Effector CD8-positive, alpha-beta T cell (primary cell): ENCODE results near the gene ZBTB21.

Source experiments
- DNase-seq: peaks from one replicate; lab custom pipeline; 2025; lab: John Stamatoyannopoulos, UW
- total RNA-seq, 4 experiments: gene quantifications; one replicate each; lab custom pipeline; 2026; lab: John Stamatoyannopoulos, UW

ZBTB21 gene
- total RNA-seq, result 43.1 to 67.9 (median 57.2) reads per million in 4 experiments

- peak; percentile 98 for DNase-seq
These were observed at the start of gene ZBTB21 for GRCh38 chr21:42009831-42010506. Gene ZBTB21 (minus strand): TSS chr21:42010360. CDS start chr21:41994095, 16,265 bp downstream.

- no peak for DNase-seq
These were observed 49.6 kb upstream of the ZBTB21 start for GRCh38 chr21:42059721-42060120.

- no peak for DNase-seq
These were observed 49.0 kb upstream of the ZBTB21 start for GRCh38 chr21:42059141-42059540.

- no peak for DNase-seq
These were observed 48.5 kb upstream of the ZBTB21 start for GRCh38 chr21:42058631-42059111.

GRCh38 chr21:42057851-42058437 is 47.8 kb upstream of the ZBTB21 start:
- DNase-seq, result no peak

- no peak for DNase-seq
These were observed 47.0 kb upstream of the ZBTB21 start for GRCh38 chr21:42056996-42057689.

- no peak for DNase-seq
These were observed 46.3 kb upstream of the ZBTB21 start for GRCh38 chr21:42056468-42056867.

- DNase-seq, result no peak
These were observed 45.3 kb upstream of the ZBTB21 start for GRCh38 chr21:42055425-42055824.

GRCh38 chr21:42051788-42052187 is 41.6 kb upstream of the ZBTB21 start:
- no peak for DNase-seq

- no peak for DNase-seq
These were observed 39.6 kb upstream of the ZBTB21 start for GRCh38 chr21:42049578-42050430.

- DNase-seq, result no peak
These were observed 38.9 kb upstream of the ZBTB21 start for GRCh38 chr21:42048870-42049577.

- DNase-seq, result no peak
These were observed 37.9 kb upstream of the ZBTB21 start for GRCh38 chr21:42047821-42048613.

- no peak for DNase-seq
These were observed 34.8 kb upstream of the ZBTB21 start for GRCh38 chr21:42044871-42045495.

- DNase-seq, result no peak
These were observed 33.8 kb upstream of the ZBTB21 start for GRCh38 chr21:42043961-42044360.

- no peak for DNase-seq
These were observed 33.2 kb upstream of the ZBTB21 start for GRCh38 chr21:42043201-42043895.

GRCh38 chr21:42042651-42043050 is 32.5 kb upstream of the ZBTB21 start:
- no peak for DNase-seq

- DNase-seq, result no peak
These were observed 31.6 kb upstream of the ZBTB21 start for GRCh38 chr21:42041711-42042110.

GRCh38 chr21:42041246-42041645 is 31.1 kb upstream of the ZBTB21 start:
- no peak for DNase-seq

GRCh38 chr21:42040411-42041180 is 30.4 kb upstream of the ZBTB21 start:
- DNase-seq, result no peak
